Measurements from ENCODE around the gene OR2L2. TPM values are rescaled to one million over a fixed set of nuclear protein-coding genes. Genes with fewer than 3 reads are reported as not detected.

The OR2L2 gene
- total RNA-seq = not detected in 2 replicates

DNA sequence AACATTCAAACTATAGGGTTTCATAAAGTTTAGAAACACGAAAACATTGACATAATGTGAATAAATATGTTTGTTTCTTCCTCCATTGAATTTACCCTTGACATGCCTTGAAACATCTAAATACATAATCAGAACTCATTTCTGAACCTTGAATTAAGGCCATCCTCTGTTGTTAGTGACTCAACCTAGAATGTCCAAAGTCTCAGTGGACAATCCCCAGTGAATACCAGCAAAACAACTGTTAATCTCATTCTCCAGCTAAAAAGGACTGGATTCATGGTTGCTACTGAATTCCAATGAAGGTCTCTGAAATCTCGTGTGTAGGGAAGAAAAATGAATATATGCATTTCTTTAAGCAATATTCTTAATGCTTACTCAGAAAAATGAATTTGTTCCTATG, at the start of gene OR2L2:
OR2L2 (plus strand) TSS at position 301 of the 400 bp plus-strand sequence. CDS start 8,198 bp downstream, outside the sequence.

GRCh38 chr1:248013229-248013710, 16.6 kb upstream of the OR2L2 start, which contains the start of gene OR2L5:
TSS of gene OR2L5 (plus strand) at chr1:248013660. CDS start at chr1:248021948, 8,288 bp downstream.

GRCh38 chr1:248046536-248046935, 16.7 kb downstream of the OR2L2 start, which contains the start of gene OR2L3:
TSS of gene OR2L3 (plus strand) at chr1:248046836. CDS start at chr1:248060682, 13,846 bp downstream.

Other genes starting within 250 kb of the OR2L2 start
- gene OR14A16, start 206.0 kb upstream of the OR2L2 start, total RNA-seq = not detected in 2 replicates
- gene OR11L1, start 188.2 kb upstream of the OR2L2 start, total RNA-seq = not detected in 2 replicates
- 0.13 and 0.32 TPM in 2 replicates for gene TRIM58, start 172.9 kb upstream of the OR2L2 start, total RNA-seq
- gene OR2W3, start 134.5 kb upstream of the OR2L2 start, total RNA-seq = not detected in 2 replicates
- gene OR2T8, start 109.8 kb upstream of the OR2L2 start, total RNA-seq = not detected in 2 replicates
- not detected in 2 replicates for gene OR2AJ1, start 105.2 kb upstream of the OR2L2 start, total RNA-seq
- gene OR2L8, start 81.2 kb upstream of the OR2L2 start, total RNA-seq = not detected in 2 replicates
- gene OR2AK2, start 64.8 kb upstream of the OR2L2 start, total RNA-seq = not detected in 2 replicates
- gene OR2L5, start 16.4 kb upstream of the OR2L2 start, total RNA-seq = not detected in 2 replicates
- gene OR2L3, start 16.8 kb downstream of the OR2L2 start, total RNA-seq = not detected in 2 replicates
- gene OR2L13, start 65.1 kb downstream of the OR2L2 start, total RNA-seq = not detected in 2 replicates
- gene OR2M5, start 115.1 kb downstream of the OR2L2 start, total RNA-seq = not detected in 2 replicates
- not detected in 2 replicates for gene OR2M2, start 144.8 kb downstream of the OR2L2 start, total RNA-seq
- gene OR2M3, start 167.2 kb downstream of the OR2L2 start, total RNA-seq = not detected in 2 replicates
- not detected in 2 replicates for gene OR2M4, start 201.3 kb downstream of the OR2L2 start, total RNA-seq
- not detected in 2 replicates for gene OR2T33, start 247.9 kb downstream of the OR2L2 start, total RNA-seq